Liver (tissue), 9 donors: ENCODE results near the gene NUP50. TPM values are rescaled to one million over a fixed set of nuclear protein-coding genes. Genes with fewer than 3 reads are reported as not detected.
"Not testable (repeated sequence)": the region's sequence is repeated elsewhere in the genome, so short reads cannot be mapped to it uniquely, and the experiment has no call there.

Source experiments
- DNase-seq: peaks from one replicate; pipeline ENCODE4 v3.0.0-alpha.2; 2017; ENCODE audit warnings: low spot score
- H3K27ac ChIP-seq, 2 donors: one replicate each; pipeline ENCODE4 v1.7.0; 2013; ENCODE audit warnings: inconsistent platforms in 2 of 2, low read length in 2 of 2, control low read depth in 1 of 2, low read depth in 1 of 2, mild to moderate bottlenecking in 1 of 2
- H3K27me3 ChIP-seq, 4 donors: one replicate each; pipeline versions ENCODE4 v1.6.1 to v1.7.0; 2013; ENCODE audit warnings: low read length in 3 of 4, inconsistent platforms in 1 of 4, mild to moderate bottlenecking in 1 of 4, moderate library complexity in 1 of 4; ENCODE audit not compliant: control insufficient read depth in 4 of 4, insufficient read depth in 4 of 4
- H3K36me3 ChIP-seq, 4 donors: one replicate each; pipeline versions ENCODE4 v1.6.1 to v1.7.0; 2013; ENCODE audit warnings: low read length in 3 of 4, mild to moderate bottlenecking in 3 of 4, low read depth in 1 of 4, moderate library complexity in 1 of 4; ENCODE audit not compliant: control insufficient read depth in 4 of 4, insufficient read depth in 3 of 4
- H3K4me1 ChIP-seq, 4 donors: one replicate each; pipeline versions ENCODE4 v1.6.1 to v1.7.0; 2013; ENCODE audit warnings: low read length in 3 of 4, mild to moderate bottlenecking in 3 of 4, moderate library complexity in 1 of 4; ENCODE audit not compliant: control insufficient read depth in 4 of 4, insufficient read depth in 4 of 4
- H3K4me3 ChIP-seq, 3 donors: one replicate each; pipeline versions ENCODE4 v1.6.1 to v1.7.0; 2013; ENCODE audit warnings: low read length in 3 of 3, control low read depth in 1 of 3, low read depth in 1 of 3, mild to moderate bottlenecking in 1 of 3
- H3K9ac ChIP-seq, 2 donors: one replicate each; pipeline ENCODE4 v1.7.0; 2013; ENCODE audit warnings: low read length in 2 of 2, mild to moderate bottlenecking in 2 of 2, moderate library complexity in 2 of 2, control low read depth in 1 of 2, low read depth in 1 of 2
- H3K9me3 ChIP-seq, 4 donors: one replicate each; pipeline versions ENCODE4 v1.6.1 to v1.7.0; 2013; ENCODE audit warnings: low read length in 3 of 4; ENCODE audit not compliant: control insufficient read depth in 4 of 4
- ATF3 ChIP-seq: IDR thresholded peaks from 2 replicates; pipeline ENCODE4 v1.6.1; 2016; ENCODE audit warnings: antibody characterized with exemption
- EGR1 ChIP-seq, 2 donors: IDR thresholded peaks; 2 replicates each; pipeline ENCODE4 v1.6.1; 2016 to 2018; ENCODE audit warnings: antibody characterized with exemption in 2 of 2, low read depth in 2 of 2
- FOXA1 ChIP-seq: IDR thresholded peaks from 2 replicates; pipeline ENCODE4 v1.6.1; 2016; ENCODE audit warnings: antibody characterized with exemption
- FOXA2 ChIP-seq: IDR thresholded peaks from 2 replicates; pipeline ENCODE4 v1.6.1; 2016; ENCODE audit warnings: antibody characterized with exemption
- GABPA ChIP-seq, 2 donors: IDR thresholded peaks in 1 of 2; conservative IDR thresholded peaks in 1 of 2; 2 replicates each; pipeline ENCODE4 v1.6.1; 2016; ENCODE audit warnings: antibody characterized with exemption in 2 of 2, mild to moderate bottlenecking in 1 of 2, moderate library complexity in 1 of 2
- HNF4A ChIP-seq, 2 donors: conservative IDR thresholded peaks; 2 replicates each; pipeline ENCODE4 v1.6.1; 2016; ENCODE audit warnings: antibody characterized with exemption in 2 of 2, mild to moderate bottlenecking in 2 of 2
- HNF4G ChIP-seq: IDR thresholded peaks from 2 replicates; pipeline ENCODE4 v1.6.1; 2016; ENCODE audit warnings: antibody characterized with exemption
- JUND ChIP-seq, 2 donors: IDR thresholded peaks; 2 replicates each; pipeline ENCODE4 v1.6.1; 2016; ENCODE audit warnings: antibody characterized with exemption in 2 of 2
- MAX ChIP-seq: IDR thresholded peaks from 2 replicates; pipeline ENCODE4 v1.6.1; 2016; ENCODE audit warnings: antibody characterized with exemption
- NR2F2 ChIP-seq: IDR thresholded peaks from 2 replicates; pipeline ENCODE4 v1.6.1; 2016; ENCODE audit warnings: antibody characterized with exemption
- RAD21 ChIP-seq, 2 donors: IDR thresholded peaks; 2 replicates each; pipeline ENCODE4 v1.6.1; 2016; ENCODE audit warnings: antibody characterized with exemption in 2 of 2, mild to moderate bottlenecking in 2 of 2
- REST ChIP-seq: IDR thresholded peaks from 2 replicates; pipeline ENCODE4 v1.6.1; 2016; ENCODE audit warnings: antibody characterized with exemption, mild to moderate bottlenecking
- RXRA ChIP-seq, 2 donors: IDR thresholded peaks; 2 replicates each; pipeline ENCODE4 v1.6.1; 2017 to 2018; ENCODE audit warnings: antibody characterized with exemption in 2 of 2, mild to moderate bottlenecking in 1 of 2
- TAF1 ChIP-seq: conservative IDR thresholded peaks from 2 replicates; pipeline ENCODE4 v1.6.1; 2016; ENCODE audit warnings: antibody characterized with exemption, mild to moderate bottlenecking
- YY1 ChIP-seq: IDR thresholded peaks from 2 replicates; pipeline ENCODE4 v1.6.1; 2016; ENCODE audit warnings: antibody characterized with exemption, mild to moderate bottlenecking
- ZBTB33 ChIP-seq: IDR thresholded peaks from 2 replicates; pipeline ENCODE4 v1.6.1; 2016; ENCODE audit warnings: antibody characterized with exemption
- WGBS: extraction: QIAGEN DNeasy Blood & Tissue Kit; methylation state at CpG from one replicate; pipeline ENCODE4 v1.1.7; 2013; 5-methylcytosine and 5-hydroxymethylcytosine counted together
- polyA plus RNA-seq, 2 donors: library from polyadenylated mRNA; stranded (reverse) in 1 of 2; unstranded in 1 of 2; fragments of 200-250 nt in 1 of 2; fragments of >200 nt in 1 of 2; fragmentation: Nextera tagmentation in 1 of 2; extraction: Ambion mirVana in 1 of 2; gene quantifications; one replicate each; pipeline versions ENCODE4 v1.2.1 to v1.2.3, GENCODE V29; 2013 to 2015
- total RNA-seq, 2 donors: library from RNA; depleted of rRNA; stranded (reverse); fragments of >200 nt; gene quantifications; one replicate each; pipeline ENCODE4 v1.2.3, GENCODE V29; 2014
- donor health status: healthy.
- donor health status: healthy.
- donor health status: healthy.
- donor health status: healthy.
- donor health status: healthy.

The NUP50 gene
- total and polyA plus RNA-seq, 4 donors, result 8.7 to 48.2 (median 24.8) TPM

DNA sequence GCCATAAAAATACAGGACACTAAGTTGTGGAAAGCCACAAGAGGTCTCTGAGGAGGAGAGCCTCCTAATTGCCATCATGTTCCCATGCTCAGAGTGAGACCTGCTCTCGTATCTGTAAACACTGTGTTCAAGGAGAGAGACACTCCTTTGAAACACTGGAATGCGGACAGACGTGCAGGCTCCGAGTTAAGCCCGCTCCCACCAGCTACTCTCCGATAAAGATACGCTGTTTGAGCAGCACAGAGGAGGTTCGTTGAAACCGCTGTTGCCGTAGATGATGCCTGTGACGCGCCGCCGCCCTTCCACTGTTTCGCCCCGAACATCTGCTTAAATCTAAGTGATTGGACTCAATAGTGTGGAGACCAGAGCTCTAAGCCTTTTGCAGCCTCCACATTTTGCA lies 25.1 kb downstream of the NUP50 start:
- Histone ChIP-seq H3K27ac (no peak overlapping the region), H3K4me1 (no peaks in the 10 kb centered on the region), H3K9ac (no peak overlapping the region), H3K9me3 (no peaks in the 10 kb centered on the region), H3K27me3 (no peaks in the 10 kb centered on the region), H3K4me3 (no peak overlapping the region), H3K36me3 (peaks cover 10 to 27% (median 16%) of the 10 kb centered on the region in 4 donors)
- WGBS, result 90% methylated on average over 16 of the region's 16 CpGs
- DNase-seq, result no peak
- TF ChIP-seq TAF1, result no peak
- TF ChIP-seq HNF4G, result no peak
- no peak for TF ChIP-seq ZBTB33
- no peak for TF ChIP-seq GABPA (IDR thresholded peaks at IDR 0.05 in 1 of 2, conservative IDR thresholded peaks at IDR 0.05 in 1 of 2)
- no peak for TF ChIP-seq RAD21 (IDR thresholded peaks at IDR 0.05)
- no peak for TF ChIP-seq JUND (IDR thresholded peaks at IDR 0.05)
- TF ChIP-seq MAX, result no peak
- no peak for TF ChIP-seq RXRA (IDR thresholded peaks at IDR 0.05)
- no peak for TF ChIP-seq FOXA2
- TF ChIP-seq HNF4A (conservative IDR thresholded peaks at IDR 0.05), result no peak
- TF ChIP-seq ATF3, result no peak
- no peak for TF ChIP-seq FOXA1
- TF ChIP-seq EGR1 (IDR thresholded peaks at IDR 0.05; ENCODE audit: low read depth in 2 of 2), result no peak
- no peak for TF ChIP-seq REST
- no peak for TF ChIP-seq YY1

- TF ChIP-seq HNF4G, result no peak
- no peak for TF ChIP-seq YY1
- no peak for TF ChIP-seq GABPA (IDR thresholded peaks at IDR 0.05 in 1 of 2, conservative IDR thresholded peaks at IDR 0.05 in 1 of 2)
- TF ChIP-seq ZBTB33, result no peak
- TF ChIP-seq RAD21 (IDR thresholded peaks at IDR 0.05), result no peak
- TF ChIP-seq HNF4A (conservative IDR thresholded peaks at IDR 0.05), result no peak
- no peak for TF ChIP-seq RXRA (IDR thresholded peaks at IDR 0.05)
- TF ChIP-seq NR2F2, result no peak
- H3K36me3 ChIP-seq, result peaks cover 4 to 19% (median 7%) of the 10 kb centered on the region in 4 donors
- no peak overlapping the region for H3K9ac ChIP-seq
- WGBS, result 84% methylated on average over 4 of the region's 4 CpGs
- no peak for DNase-seq
- H3K4me1 ChIP-seq, result no peaks in the 10 kb centered on the region
- H3K9me3 ChIP-seq, result no peaks in the 10 kb centered on the region
- H3K4me3 ChIP-seq, result no peak overlapping the region
- H3K27me3 ChIP-seq, result no peaks in the 10 kb centered on the region
- H3K27ac ChIP-seq, result no peak overlapping the region
Measured at GRCh38 chr22:45190202-45190872, 26.6 kb downstream of the NUP50 start.

DNA sequence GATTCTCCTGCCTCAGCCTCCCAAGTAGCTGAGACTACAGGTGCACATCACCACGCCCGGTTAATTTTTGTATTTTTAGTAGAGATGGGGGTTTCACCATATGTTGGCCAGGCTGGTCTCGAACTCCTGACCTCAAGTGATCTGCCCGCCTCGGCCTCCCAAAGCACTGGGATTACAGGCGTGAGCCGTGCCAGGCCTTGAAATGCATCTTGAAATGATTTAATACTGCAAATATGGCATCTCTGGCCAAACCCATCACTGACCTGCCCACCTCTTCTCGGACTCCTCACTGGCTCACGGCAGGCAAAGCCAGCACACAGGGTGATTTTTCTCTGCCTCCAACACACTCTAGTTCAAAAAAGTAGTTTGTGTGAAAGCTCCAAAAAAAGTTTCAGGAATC lies 28.0 kb downstream of the NUP50 start:
- H3K9ac ChIP-seq, H3K9me3 ChIP-seq, DNase-seq, H3K4me3 ChIP-seq, H3K27ac ChIP-seq, H3K4me1 ChIP-seq, H3K27me3 ChIP-seq: not testable (repeated sequence)
- peaks cover 0 to 20% (median 7%) of the 10 kb centered on the region in 4 donors for H3K36me3 ChIP-seq
- WGBS, result 95% methylated on average over 9 of the region's 9 CpGs
